K562 (cell line): ENCODE results near the gene GLIPR1L2. TPM values are rescaled to one million over a fixed set of nuclear protein-coding genes. Genes with fewer than 3 reads are reported as not detected.

Source experiments
- ATAC-seq: fragments of 200-7000 bp; cut with Tn5 transposase; 3 replicates; pipeline ENCODE4 v1.9.1; 2020; ENCODE audit warnings: moderate library complexity
- BruUV-seq: library from RNA; stranded (reverse); fragments of 400-500 nt; replicated peaks from 2 replicates; lab custom pipeline; 2021; lab: Mats Ljungman, UMichigan
- CTCF ChIA-PET: fragments of 300-600 bp; formaldehyde crosslinking; extraction: SDS; loops from one replicate; lab custom pipeline; 2021; ENCODE audit warnings: low intra/inter-chr PET ratio; lab: Yijun Ruan, JAX
- POLR2A ChIA-PET: fragments of 300-600, 350-650 bp; sonication (Branson Sonifier 250); formaldehyde crosslinking; extraction: SDS; loops from one replicate; lab custom pipeline; 2021; ENCODE audit warnings: antibody characterized with exemption, inconsistent platforms; lab: Yijun Ruan, JAX
- DNase-seq, 4 experiments: peaks; one replicate each; pipeline versions ENCODE4 v3.0.0 to v3.0.0-alpha.2; 2011 to 2018; ENCODE audit warnings: low spot score in 3 of 4, mixed read lengths in 3 of 4; ENCODE audit errors: extremely low read depth in 1 of 4
- FAIRE-seq: peaks from 2 replicates; lab custom pipeline; 2011; peaks lifted over from hg19 to GRCh38; lab: Jason Lieb, UNC
- H2AFZ ChIP-seq: 2 replicates; pipeline ENCODE4 v1.6.0; 2011; ENCODE audit warnings: low read depth, low read length, control low read depth, inconsistent platforms
- H3K27ac ChIP-seq: fragments of 200-600 bp; 3 replicates; pipeline ENCODE4 v1.8.0; 2011; ENCODE audit warnings: low read depth, mild to moderate bottlenecking, control low read depth, inconsistent platforms, low read length, moderate library complexity, mixed read lengths; ENCODE audit errors: extremely low read depth
- H3K27me3 ChIP-seq, 2 experiments: fragments of 300-600 bp in 1 of 2; 2 replicates in 1 of 2; 3 replicates in 1 of 2; pipeline versions ENCODE4 v1.6.0 to v1.8.0; 2011; ENCODE audit warnings: inconsistent platforms in 2 of 2, low read length in 2 of 2, mild to moderate bottlenecking in 1 of 2, mixed read lengths in 1 of 2, moderate library complexity in 1 of 2; ENCODE audit not compliant: control insufficient read depth in 2 of 2, insufficient read depth in 2 of 2
- H3K36me3 ChIP-seq: fragments of 300-600 bp; 3 replicates; pipeline ENCODE4 v1.8.0; 2011; ENCODE audit warnings: mild to moderate bottlenecking, low read length, inconsistent platforms; ENCODE audit not compliant: control insufficient read depth, insufficient read depth
- H3K4me1 ChIP-seq, 2 experiments: fragments of 200-600 bp in 1 of 2; replicated peaks in 1 of 2; 2 replicates in 1 of 2; 3 replicates in 1 of 2; pipeline versions ENCODE4 v1.5.1 to v1.8.0; 2011; ENCODE audit warnings: inconsistent platforms in 2 of 2, low read length in 2 of 2, mild to moderate bottlenecking in 1 of 2, mixed read lengths in 1 of 2, moderate library complexity in 1 of 2; ENCODE audit not compliant: control insufficient read depth in 2 of 2, insufficient read depth in 2 of 2
- H3K4me2 ChIP-seq: 2 replicates; pipeline ENCODE4 v1.6.1; 2011; ENCODE audit warnings: low read length, control low read depth, inconsistent platforms, mixed read lengths; ENCODE audit not compliant: insufficient read depth
- H3K4me3 ChIP-seq: fragments of 200-600 bp; sonication (generic), shearing (Covaris generic); 2 replicates; pipeline ENCODE4 v1.5.1; 2016; ENCODE audit warnings: control low read depth, inconsistent platforms
- H3K79me2 ChIP-seq: fragments of 200-600 bp; 3 replicates; pipeline ENCODE4 v1.8.0; 2011; ENCODE audit warnings: low read length, inconsistent platforms; ENCODE audit not compliant: control insufficient read depth, insufficient read depth
- H3K9ac ChIP-seq, 2 experiments: 2 replicates each; pipeline versions ENCODE4 v1.6.0 to v1.6.1; 2011; ENCODE audit warnings: low read depth in 2 of 2, low read length in 2 of 2, control low read depth in 1 of 2, inconsistent platforms in 1 of 2, mild to moderate bottlenecking in 1 of 2, mixed read lengths in 1 of 2; ENCODE audit not compliant: insufficient read depth in 1 of 2
- H3K9me1 ChIP-seq: one replicate; pipeline ENCODE4 v1.6.0; 2011; ENCODE audit warnings: inconsistent platforms, mild to moderate bottlenecking, low read length, moderate library complexity; ENCODE audit not compliant: control insufficient read depth, insufficient read depth
- H3K9me3 ChIP-seq: replicated peaks from 2 replicates; pipeline ENCODE4 v1.5.1; 2011; ENCODE audit warnings: low read depth, low read length, inconsistent platforms; ENCODE audit not compliant: control insufficient read depth, insufficient read depth
- H4K20me1 ChIP-seq: replicated peaks from 2 replicates; pipeline ENCODE4 v1.6.1; 2011; ENCODE audit warnings: low read length, inconsistent platforms, mixed read lengths; ENCODE audit not compliant: control insufficient read depth, insufficient read depth
- DNMT1 ChIP-seq: fragments of 450-650 bp; IDR thresholded peaks from 2 replicates; pipeline ENCODE4 v1.6.1; 2016; ENCODE audit warnings: antibody characterized with exemption, mild to moderate bottlenecking
- KDM1A ChIP-seq, 2 experiments: fragments of 450-650 bp; IDR thresholded peaks; 2 replicates each; pipeline ENCODE4 v1.6.1; 2016; ENCODE audit warnings: mild to moderate bottlenecking in 2 of 2
- NFE2L1 ChIP-seq: fragments of 450-650 bp; IDR thresholded peaks from 2 replicates; pipeline ENCODE4 v1.6.1; 2016; ENCODE audit warnings: missing genetic modification characterization, low read depth, mild to moderate bottlenecking, missing compliant biosample characterization, moderate library complexity, borderline replicate concordance
- PPARD ChIP-seq: fragments of 250-450 bp; sonication (Bioruptor Pico); IDR thresholded peaks from 2 replicates; pipeline ENCODE4 v1.8.0; 2022; ENCODE audit warnings: inconsistent platforms, mild to moderate bottlenecking, moderate library complexity
- PRMT5 ChIP-seq: sonication (generic); formaldehyde crosslinking; IDR thresholded peaks from 2 replicates; pipeline ENCODE4 v1.5.0; 2020; ENCODE audit warnings: missing genetic modification reagents
- RAD51 ChIP-seq: fragments of 450-650 bp; IDR thresholded peaks from 2 replicates; pipeline ENCODE4 v1.7.1; 2016; ENCODE audit warnings: low read depth, mild to moderate bottlenecking, borderline replicate concordance
- SAP30 ChIP-seq: fragments of 200-600 bp; sonication (generic); IDR thresholded peaks from 2 replicates; pipeline ENCODE4 v1.6.1; 2012; ENCODE audit warnings: borderline replicate concordance, low read depth, mild to moderate bottlenecking, moderate library complexity, low read length, control low read depth, inconsistent platforms; ENCODE audit not compliant: insufficient read depth, poor library complexity, severe bottlenecking
- ZNF174 ChIP-seq: fragments of 250-450 bp; sonication (Bioruptor Pico); IDR thresholded peaks from 2 replicates; pipeline ENCODE4 v1.4.0; 2020; ENCODE audit warnings: mild to moderate bottlenecking
- ZNF764 ChIP-seq: fragments of 250-450 bp; sonication (Bioruptor Pico); IDR thresholded peaks from 2 replicates; pipeline ENCODE4 v1.4.0; 2020; ENCODE audit warnings: low read depth, mild to moderate bottlenecking, moderate library complexity
- in situ Hi-C: fragments of 300-500 bp; cut with MboI; formaldehyde crosslinking; loops from 4 replicates; pipeline ENCODE4 v1.15.0; 2018; ENCODE audit warnings: inconsistent platforms, mixed read lengths
- intact Hi-C: fragments of 100-400 bp; cut with micrococcal nuclease; formaldehyde crosslinking; loops from 2 replicates; pipeline ENCODE4 v1.14.2; 2022
- polyA plus RNA-seq, 8 experiments: library from polyadenylated mRNA; depleted of rRNA in 4 of 8; stranded (reverse) in 5 of 8; unstranded in 3 of 8; fragments of >200 nt; fragmentation: Nextera tagmentation in 2 of 8; fragmentation: Illumina TruSeq in 1 of 8; extraction: Ambion mirVana in 2 of 8; extraction: Trizol in 1 of 8; gene quantifications; 2 replicates each; pipeline versions ENCODE4 v1.2.1 to v1.2.3, GENCODE V29; 2011 to 2014; ENCODE audit warnings: inconsistent platforms in 1 of 8, missing spikeins in 1 of 8
- total RNA-seq, 7 experiments: library from RNA; depleted of rRNA in 6 of 7; stranded (reverse); fragments of >200 nt in 6 of 7; fragmentation: Illumina TruSeq in 2 of 7; extraction: Trizol in 2 of 7; gene quantifications; 2 replicates each; pipeline versions ENCODE4 v1.2.1 to v1.2.3, GENCODE V29; 2011 to 2021; ENCODE audit warnings: low replicate concordance in 1 of 7
- TF ChIP-seq, protein P1 (sequence below): fragments of 450-650 bp; IDR thresholded peaks from 2 replicates; pipeline ENCODE4 v1.7.0; 2016; ENCODE audit warnings: borderline replicate concordance
- TF ChIP-seq, protein P2 (sequence below): fragments of 450-650 bp; IDR thresholded peaks from 2 replicates; pipeline ENCODE4 v1.6.1; 2016; ENCODE audit warnings: mild to moderate bottlenecking, moderate library complexity

GLIPR1L2 gene
- total and polyA plus RNA-seq, 9 of the 15 experiments (the other 6 are each of a cell fraction or from before 2014, with no cell fraction given), result not detected

- no TSS peak for BruUV-seq
- H2AFZ ChIP-seq, result no peak overlapping the region
- no peak overlapping the region for H3K4me3 ChIP-seq
- ChIA-PET POLR2A (interaction anchor here (1.2 kb wide), 1 partner anchor 13 kb away, joined by 4 read pairs; no protein-coding TSS in a partner anchor), CTCF (no interaction called here)
- H3K9me3 ChIP-seq, result no peaks in the 10 kb centered on the region
- no peaks in the 10 kb centered on the region for H4K20me1 ChIP-seq
- no peak for DNase-seq
- no peaks in the 10 kb centered on the region for H3K79me2 ChIP-seq
- FAIRE-seq, result no peak
- in situ Hi-C loops, result no loop called here
- H3K36me3 ChIP-seq, result no peaks in the 10 kb centered on the region
- no peak overlapping the region for H3K9ac ChIP-seq
- no peaks in the 10 kb centered on the region for H3K4me1 ChIP-seq
- intact Hi-C loops, result no loop called here
- no peaks in the 10 kb centered on the region for H3K9me1 ChIP-seq
- ATAC-seq, result no peak
- no peaks in the 10 kb centered on the region for H3K27me3 ChIP-seq
- H3K27ac ChIP-seq, result no peak overlapping the region
- H3K4me2 ChIP-seq, result no peak overlapping the region
- no peak for TF ChIP-seq NFE2L1 (tag)
- no peak for TF ChIP-seq RAD51
- TF ChIP-seq, protein P1, sequence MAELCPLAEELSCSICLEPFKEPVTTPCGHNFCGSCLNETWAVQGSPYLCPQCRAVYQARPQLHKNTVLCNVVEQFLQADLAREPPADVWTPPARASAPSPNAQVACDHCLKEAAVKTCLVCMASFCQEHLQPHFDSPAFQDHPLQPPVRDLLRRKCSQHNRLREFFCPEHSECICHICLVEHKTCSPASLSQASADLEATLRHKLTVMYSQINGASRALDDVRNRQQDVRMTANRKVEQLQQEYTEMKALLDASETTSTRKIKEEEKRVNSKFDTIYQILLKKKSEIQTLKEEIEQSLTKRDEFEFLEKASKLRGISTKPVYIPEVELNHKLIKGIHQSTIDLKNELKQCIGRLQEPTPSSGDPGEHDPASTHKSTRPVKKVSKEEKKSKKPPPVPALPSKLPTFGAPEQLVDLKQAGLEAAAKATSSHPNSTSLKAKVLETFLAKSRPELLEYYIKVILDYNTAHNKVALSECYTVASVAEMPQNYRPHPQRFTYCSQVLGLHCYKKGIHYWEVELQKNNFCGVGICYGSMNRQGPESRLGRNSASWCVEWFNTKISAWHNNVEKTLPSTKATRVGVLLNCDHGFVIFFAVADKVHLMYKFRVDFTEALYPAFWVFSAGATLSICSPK, result no peak
- TF ChIP-seq PPARD (CRISPR knock-in tag), result no peak
- no peak for TF ChIP-seq KDM1A (IDR thresholded peaks at IDR 0.05)
- no peak for TF ChIP-seq PRMT5 (CRISPR knock-in tag)
- no peak for TF ChIP-seq DNMT1
- no peak for TF ChIP-seq ZNF764
- no peak for TF ChIP-seq ZNF174 (CRISPR knock-in tag)
- TF ChIP-seq, protein P2, sequence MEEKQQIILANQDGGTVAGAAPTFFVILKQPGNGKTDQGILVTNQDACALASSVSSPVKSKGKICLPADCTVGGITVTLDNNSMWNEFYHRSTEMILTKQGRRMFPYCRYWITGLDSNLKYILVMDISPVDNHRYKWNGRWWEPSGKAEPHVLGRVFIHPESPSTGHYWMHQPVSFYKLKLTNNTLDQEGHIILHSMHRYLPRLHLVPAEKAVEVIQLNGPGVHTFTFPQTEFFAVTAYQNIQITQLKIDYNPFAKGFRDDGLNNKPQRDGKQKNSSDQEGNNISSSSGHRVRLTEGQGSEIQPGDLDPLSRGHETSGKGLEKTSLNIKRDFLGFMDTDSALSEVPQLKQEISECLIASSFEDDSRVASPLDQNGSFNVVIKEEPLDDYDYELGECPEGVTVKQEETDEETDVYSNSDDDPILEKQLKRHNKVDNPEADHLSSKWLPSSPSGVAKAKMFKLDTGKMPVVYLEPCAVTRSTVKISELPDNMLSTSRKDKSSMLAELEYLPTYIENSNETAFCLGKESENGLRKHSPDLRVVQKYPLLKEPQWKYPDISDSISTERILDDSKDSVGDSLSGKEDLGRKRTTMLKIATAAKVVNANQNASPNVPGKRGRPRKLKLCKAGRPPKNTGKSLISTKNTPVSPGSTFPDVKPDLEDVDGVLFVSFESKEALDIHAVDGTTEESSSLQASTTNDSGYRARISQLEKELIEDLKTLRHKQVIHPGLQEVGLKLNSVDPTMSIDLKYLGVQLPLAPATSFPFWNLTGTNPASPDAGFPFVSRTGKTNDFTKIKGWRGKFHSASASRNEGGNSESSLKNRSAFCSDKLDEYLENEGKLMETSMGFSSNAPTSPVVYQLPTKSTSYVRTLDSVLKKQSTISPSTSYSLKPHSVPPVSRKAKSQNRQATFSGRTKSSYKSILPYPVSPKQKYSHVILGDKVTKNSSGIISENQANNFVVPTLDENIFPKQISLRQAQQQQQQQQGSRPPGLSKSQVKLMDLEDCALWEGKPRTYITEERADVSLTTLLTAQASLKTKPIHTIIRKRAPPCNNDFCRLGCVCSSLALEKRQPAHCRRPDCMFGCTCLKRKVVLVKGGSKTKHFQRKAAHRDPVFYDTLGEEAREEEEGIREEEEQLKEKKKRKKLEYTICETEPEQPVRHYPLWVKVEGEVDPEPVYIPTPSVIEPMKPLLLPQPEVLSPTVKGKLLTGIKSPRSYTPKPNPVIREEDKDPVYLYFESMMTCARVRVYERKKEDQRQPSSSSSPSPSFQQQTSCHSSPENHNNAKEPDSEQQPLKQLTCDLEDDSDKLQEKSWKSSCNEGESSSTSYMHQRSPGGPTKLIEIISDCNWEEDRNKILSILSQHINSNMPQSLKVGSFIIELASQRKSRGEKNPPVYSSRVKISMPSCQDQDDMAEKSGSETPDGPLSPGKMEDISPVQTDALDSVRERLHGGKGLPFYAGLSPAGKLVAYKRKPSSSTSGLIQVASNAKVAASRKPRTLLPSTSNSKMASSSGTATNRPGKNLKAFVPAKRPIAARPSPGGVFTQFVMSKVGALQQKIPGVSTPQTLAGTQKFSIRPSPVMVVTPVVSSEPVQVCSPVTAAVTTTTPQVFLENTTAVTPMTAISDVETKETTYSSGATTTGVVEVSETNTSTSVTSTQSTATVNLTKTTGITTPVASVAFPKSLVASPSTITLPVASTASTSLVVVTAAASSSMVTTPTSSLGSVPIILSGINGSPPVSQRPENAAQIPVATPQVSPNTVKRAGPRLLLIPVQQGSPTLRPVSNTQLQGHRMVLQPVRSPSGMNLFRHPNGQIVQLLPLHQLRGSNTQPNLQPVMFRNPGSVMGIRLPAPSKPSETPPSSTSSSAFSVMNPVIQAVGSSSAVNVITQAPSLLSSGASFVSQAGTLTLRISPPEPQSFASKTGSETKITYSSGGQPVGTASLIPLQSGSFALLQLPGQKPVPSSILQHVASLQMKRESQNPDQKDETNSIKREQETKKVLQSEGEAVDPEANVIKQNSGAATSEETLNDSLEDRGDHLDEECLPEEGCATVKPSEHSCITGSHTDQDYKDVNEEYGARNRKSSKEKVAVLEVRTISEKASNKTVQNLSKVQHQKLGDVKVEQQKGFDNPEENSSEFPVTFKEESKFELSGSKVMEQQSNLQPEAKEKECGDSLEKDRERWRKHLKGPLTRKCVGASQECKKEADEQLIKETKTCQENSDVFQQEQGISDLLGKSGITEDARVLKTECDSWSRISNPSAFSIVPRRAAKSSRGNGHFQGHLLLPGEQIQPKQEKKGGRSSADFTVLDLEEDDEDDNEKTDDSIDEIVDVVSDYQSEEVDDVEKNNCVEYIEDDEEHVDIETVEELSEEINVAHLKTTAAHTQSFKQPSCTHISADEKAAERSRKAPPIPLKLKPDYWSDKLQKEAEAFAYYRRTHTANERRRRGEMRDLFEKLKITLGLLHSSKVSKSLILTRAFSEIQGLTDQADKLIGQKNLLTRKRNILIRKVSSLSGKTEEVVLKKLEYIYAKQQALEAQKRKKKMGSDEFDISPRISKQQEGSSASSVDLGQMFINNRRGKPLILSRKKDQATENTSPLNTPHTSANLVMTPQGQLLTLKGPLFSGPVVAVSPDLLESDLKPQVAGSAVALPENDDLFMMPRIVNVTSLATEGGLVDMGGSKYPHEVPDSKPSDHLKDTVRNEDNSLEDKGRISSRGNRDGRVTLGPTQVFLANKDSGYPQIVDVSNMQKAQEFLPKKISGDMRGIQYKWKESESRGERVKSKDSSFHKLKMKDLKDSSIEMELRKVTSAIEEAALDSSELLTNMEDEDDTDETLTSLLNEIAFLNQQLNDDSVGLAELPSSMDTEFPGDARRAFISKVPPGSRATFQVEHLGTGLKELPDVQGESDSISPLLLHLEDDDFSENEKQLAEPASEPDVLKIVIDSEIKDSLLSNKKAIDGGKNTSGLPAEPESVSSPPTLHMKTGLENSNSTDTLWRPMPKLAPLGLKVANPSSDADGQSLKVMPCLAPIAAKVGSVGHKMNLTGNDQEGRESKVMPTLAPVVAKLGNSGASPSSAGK, result no peak
- TF ChIP-seq SAP30, result no peak
These were observed 69.3 kb downstream of the GLIPR1L2 start for GRCh38 chr12:75460204-75460603.
